IMR-90 (cell line): Measurements from ENCODE around the gene LINC00305. TPM values are rescaled to one million over a fixed set of nuclear protein-coding genes. Genes with fewer than 3 reads are reported as not detected.

Source experiments
- ATAC-seq: fragments of 200-7000 bp; cut with Tn5 transposase; 2 replicates; pipeline ENCODE4 v1.9.1; 2020; ENCODE audit warnings: low read depth, mild to moderate bottlenecking, moderate library complexity
- BruUV-seq: library from RNA; stranded (reverse); fragments of 400-500 nt; replicated peaks from 2 replicates; lab custom pipeline; 2021; lab: Mats Ljungman, UMichigan
- CTCF ChIA-PET: fragments of 300-600 bp; formaldehyde crosslinking; extraction: SDS; loops from one replicate; lab custom pipeline; 2021; ENCODE audit warnings: antibody characterized with exemption; lab: Yijun Ruan, JAX
- POLR2A ChIA-PET: fragments of 300-600 bp; sonication (Branson Sonifier 250); formaldehyde crosslinking; loops from one replicate; lab custom pipeline; 2022; ENCODE audit warnings: antibody characterized with exemption; ENCODE audit not compliant: unreplicated experiment; lab: Charles Lee
- DNase-seq: peaks from one replicate; pipeline ENCODE4 v3.0.0; 2013
- H2AFZ ChIP-seq: replicated peaks from 2 replicates; pipeline ENCODE3; 2013; ENCODE audit warnings: low read length, mild to moderate bottlenecking; ENCODE audit not compliant: poor library complexity
- H2AK5ac ChIP-seq: 2 replicates; pipeline ENCODE4 v1.6.1; 2013; ENCODE audit warnings: low read depth, low read length, inconsistent platforms
- H2AK9ac ChIP-seq: replicated peaks from 2 replicates; pipeline ENCODE3; 2013; ENCODE audit warnings: mild to moderate bottlenecking, low read depth, low read length, moderate library complexity; ENCODE audit not compliant: poor library complexity
- H2BK120ac ChIP-seq: 2 replicates; pipeline ENCODE4 v1.6.1; 2013; ENCODE audit warnings: low read depth, low read length, inconsistent platforms
- H2BK15ac ChIP-seq: 3 replicates; pipeline ENCODE4 v1.6.1; 2013; ENCODE audit warnings: low read depth, low read length, inconsistent platforms
- H2BK20ac ChIP-seq: 2 replicates; pipeline ENCODE4 v1.6.1; 2013; ENCODE audit warnings: low read depth, mild to moderate bottlenecking, inconsistent platforms, low read length, moderate library complexity
- H2BK5ac ChIP-seq: 2 replicates; pipeline ENCODE4 v1.6.1; 2013; ENCODE audit warnings: mild to moderate bottlenecking, low read depth, low read length, inconsistent platforms; ENCODE audit not compliant: poor library complexity, severe bottlenecking
- H3K14ac ChIP-seq: replicated peaks from 2 replicates; pipeline ENCODE4 v1.6.1; 2013; ENCODE audit warnings: low read depth, low read length, inconsistent platforms
- H3K18ac ChIP-seq: 2 replicates; pipeline ENCODE4 v1.6.1; 2013; ENCODE audit warnings: low read depth, low read length, control low read depth
- H3K23ac ChIP-seq: 2 replicates; pipeline ENCODE4 v1.6.1; 2013; ENCODE audit warnings: low read depth, low read length, inconsistent platforms
- H3K27ac ChIP-seq: 2 replicates; pipeline ENCODE4 v1.5.1; 2013; ENCODE audit warnings: mild to moderate bottlenecking, control low read depth, low read length; ENCODE audit not compliant: insufficient read depth
- H3K27me3 ChIP-seq: 2 replicates; pipeline ENCODE4 v1.6.1; 2013; ENCODE audit warnings: low read length; ENCODE audit not compliant: control insufficient read depth, insufficient read depth
- H3K36me3 ChIP-seq: 2 replicates; pipeline ENCODE4 v1.6.1; 2013; ENCODE audit warnings: low read length, mixed read lengths; ENCODE audit not compliant: control insufficient read depth, insufficient read depth
- H3K4ac ChIP-seq: 2 replicates; pipeline ENCODE4 v1.6.1; 2013; ENCODE audit warnings: low read depth, low read length, inconsistent platforms
- H3K4me1 ChIP-seq: 2 replicates; pipeline ENCODE4 v1.6.1; 2013; ENCODE audit warnings: low read length, mixed read lengths; ENCODE audit not compliant: control insufficient read depth, insufficient read depth
- H3K4me2 ChIP-seq: 2 replicates; pipeline ENCODE4 v1.6.1; 2013; ENCODE audit warnings: low read depth, mild to moderate bottlenecking, control low read depth, low read length, moderate library complexity
- H3K4me3 ChIP-seq: 2 replicates; pipeline ENCODE4 v1.5.1; 2013; ENCODE audit warnings: low read depth, mild to moderate bottlenecking, control low read depth, low read length, moderate library complexity; ENCODE audit not compliant: insufficient read depth
- H3K56ac ChIP-seq: 2 replicates; pipeline ENCODE4 v1.6.1; 2013; ENCODE audit warnings: low read length, inconsistent platforms; ENCODE audit not compliant: insufficient read depth; ENCODE audit errors: extremely low read depth
- H3K79me1 ChIP-seq, 2 experiments: 2 replicates each; pipeline ENCODE4 v1.6.1; 2013; ENCODE audit warnings: low read length in 2 of 2, inconsistent platforms in 1 of 2, low read depth in 1 of 2
- H3K9ac ChIP-seq: 2 replicates; pipeline ENCODE4 v1.6.1; 2013; ENCODE audit warnings: low read depth, low read length, control low read depth
- H3K9me1 ChIP-seq: 2 replicates; pipeline ENCODE4 v1.6.1; 2013; ENCODE audit warnings: low read length, inconsistent platforms; ENCODE audit not compliant: insufficient read depth
- H3K9me3 ChIP-seq: 2 replicates; pipeline ENCODE4 v1.6.1; 2013; ENCODE audit warnings: low read length; ENCODE audit not compliant: control insufficient read depth, insufficient read depth
- H4K20me1 ChIP-seq: 2 replicates; pipeline ENCODE4 v1.6.1; 2013; ENCODE audit warnings: low read length, inconsistent platforms; ENCODE audit not compliant: insufficient read depth
- H4K5ac ChIP-seq: 2 replicates; pipeline ENCODE4 v1.6.1; 2013; ENCODE audit warnings: mild to moderate bottlenecking, low read depth, low read length, control low read depth
- H4K8ac ChIP-seq, 2 experiments: 2 replicates each; pipeline ENCODE4 v1.6.1; 2013; ENCODE audit warnings: low read depth in 2 of 2, low read length in 2 of 2, control low read depth in 1 of 2, inconsistent platforms in 1 of 2
- H4K91ac ChIP-seq: 2 replicates; pipeline ENCODE4 v1.6.1; 2013; ENCODE audit warnings: low read depth, low read length, inconsistent platforms; ENCODE audit not compliant: insufficient read depth
- BHLHE40 ChIP-seq: fragments of 150-350 bp; IDR thresholded peaks from 2 replicates; pipeline ENCODE4 v1.6.1; 2016; ENCODE audit warnings: mild to moderate bottlenecking, low read depth, low read length
- CEBPB ChIP-seq: IDR thresholded peaks from 2 replicates; pipeline ENCODE4 v1.6.1; 2012; ENCODE audit warnings: low read depth, low read length, improper control_type of control experiment
- CHD1 ChIP-seq: IDR thresholded peaks from 2 replicates; pipeline ENCODE4 v1.6.1; 2012; ENCODE audit warnings: low read depth, low read length, improper control_type of control experiment
- CTCF ChIP-seq: conservative IDR thresholded peaks from 2 replicates; pipeline ENCODE4 v1.5.1; 2012; ENCODE audit warnings: mild to moderate bottlenecking, low read depth, low read length, improper control_type of control experiment
- ELK1 ChIP-seq: fragments of 150-350 bp; IDR thresholded peaks from 2 replicates; pipeline ENCODE4 v1.6.1; 2016; ENCODE audit warnings: low read depth, mild to moderate bottlenecking, low read length, moderate library complexity, borderline replicate concordance
- FOS ChIP-seq: fragments of 150-350 bp; IDR thresholded peaks from 2 replicates; pipeline ENCODE4 v1.6.1; 2016; ENCODE audit warnings: low read depth, low read length
- MAFK ChIP-seq: IDR thresholded peaks from 2 replicates; pipeline ENCODE4 v1.6.1; 2012; ENCODE audit warnings: low read depth, low read length, improper control_type of control experiment
- MAZ ChIP-seq: IDR thresholded peaks from 2 replicates; pipeline ENCODE4 v1.6.1; 2012; ENCODE audit warnings: low read depth, mild to moderate bottlenecking, low read length, improper control_type of control experiment, moderate library complexity, borderline replicate concordance
- MXI1 ChIP-seq: IDR thresholded peaks from 2 replicates; pipeline ENCODE4 v1.6.1; 2012; ENCODE audit warnings: low read depth, mild to moderate bottlenecking, low read length, moderate library complexity, borderline replicate concordance
- NFE2L2 ChIP-seq: fragments of 150-350 bp; IDR thresholded peaks from 2 replicates; pipeline ENCODE4 v1.6.1; 2016; ENCODE audit warnings: low read depth, mild to moderate bottlenecking, low read length
- POLR2A ChIP-seq: IDR thresholded peaks from 2 replicates; pipeline ENCODE4 v1.6.1; 2012; ENCODE audit warnings: mild to moderate bottlenecking, low read depth, low read length
- RAD21 ChIP-seq: IDR thresholded peaks from 2 replicates; pipeline ENCODE4 v1.6.1; 2012; ENCODE audit warnings: low read length, improper control_type of control experiment
- RCOR1 ChIP-seq: IDR thresholded peaks from 2 replicates; pipeline ENCODE4 v1.6.1; 2012; ENCODE audit warnings: mild to moderate bottlenecking, low read length, improper control_type of control experiment; ENCODE audit not compliant: insufficient replicate concordance
- RFX5 ChIP-seq: IDR thresholded peaks from 2 replicates; pipeline ENCODE4 v1.8.0; 2012; ENCODE audit warnings: low read depth, mild to moderate bottlenecking, low read length, moderate library complexity
- SMC3 ChIP-seq: fragments of 150-350 bp; IDR thresholded peaks from 2 replicates; pipeline ENCODE4 v1.6.1; 2016; ENCODE audit warnings: low read depth, mild to moderate bottlenecking, antibody characterized with exemption, low read length, moderate library complexity
- USF2 ChIP-seq: fragments of 150-350 bp; IDR thresholded peaks from 2 replicates; pipeline ENCODE4 v1.6.1; 2017; ENCODE audit warnings: mild to moderate bottlenecking, antibody characterized with exemption, low read length, low read depth
- WGBS, 2 experiments: methylation state at CpG; one replicate each; pipeline versions ENCODE4 v1.1.5 to v1.1.7; 2013; ENCODE audit warnings: missing lambda C conversion rate in 2 of 2; ENCODE audit not compliant: insufficient read length in 1 of 2; ENCODE audit errors: extremely low coverage in 2 of 2; 5-methylcytosine and 5-hydroxymethylcytosine counted together
- dilution Hi-C: fragments of 300-500 bp; cut with HindIII; formaldehyde crosslinking; loops from one replicate; pipeline ENCODE4 v1.14.3; 2018; ENCODE audit warnings: low sequenced_read_pairs; ENCODE audit not compliant: unreplicated experiment
- in situ Hi-C: fragments of 300-500 bp; cut with MboI; formaldehyde crosslinking; loops from 3 replicates; pipeline ENCODE4 v1.14.3; 2019; ENCODE audit warnings: low sequenced_read_pairs, inconsistent platforms, mixed read lengths
- intact Hi-C: fragments of 100-400 bp; cut with micrococcal nuclease; formaldehyde crosslinking; loops from 2 replicates; pipeline ENCODE4 v1.10.0; 2022
- polyA plus RNA-seq, 3 experiments: library from polyadenylated mRNA; depleted of rRNA; stranded (reverse); fragments of >200 nt; gene quantifications; 2 replicates each; pipeline ENCODE4 v1.2.3, GENCODE V29; 2012; ENCODE audit warnings: low replicate concordance in 1 of 3
- total RNA-seq: library from RNA; depleted of rRNA; stranded (reverse); fragments of >200 nt; gene quantifications from 2 replicates; pipeline ENCODE4 v1.2.3, GENCODE V29; 2012

LINC00305 gene
- total and polyA plus RNA-seq, 2 of the 4 experiments (the other 2 are of a cell fraction) = not detected

- no peaks in the 10 kb centered on the region for H3K36me3 ChIP-seq
- no peak overlapping the region for H4K5ac ChIP-seq
- no peak overlapping the region for H2BK120ac ChIP-seq
- no TSS peak for BruUV-seq
- no peak overlapping the region for H3K9ac ChIP-seq
- in situ Hi-C loops = no loop called here
- no peak overlapping the region for H2BK15ac ChIP-seq
- H3K14ac ChIP-seq = no peak overlapping the region
- H2AK5ac ChIP-seq = no peak overlapping the region
- no peak overlapping the region for H3K27ac ChIP-seq
- H3K4me2 ChIP-seq = no peak overlapping the region
- ATAC-seq (no peak), DNase-seq (no peak)
- H3K27me3 ChIP-seq = no peaks in the 10 kb centered on the region
- WGBS, 2 experiments = no CpG with 5 or more reads among the region's 1 CpG
- H3K4me1 ChIP-seq = no peaks in the 10 kb centered on the region
- dilution Hi-C loops = no loop called here
- TF ChIP-seq USF2 = no peak
- no peak for TF ChIP-seq ELK1
- TF ChIP-seq RFX5 = no peak
- no peak for TF ChIP-seq CEBPB
- no peak for TF ChIP-seq RAD21
- no peak for TF ChIP-seq FOS
- TF ChIP-seq SMC3 = no peak
- no peak for TF ChIP-seq MAZ
- TF ChIP-seq MXI1 = no peak
- TF ChIP-seq CHD1 = no peak
- no peak for TF ChIP-seq CTCF
- no peak for TF ChIP-seq MAFK
- no peak for TF ChIP-seq BHLHE40
- TF ChIP-seq NFE2L2 = no peak
- TF ChIP-seq RCOR1 = no peak
- no peak for TF ChIP-seq POLR2A
- POLR2A ChIA-PET = no interaction called here
- no peak overlapping the region for H4K91ac ChIP-seq
- no peak overlapping the region for H3K23ac ChIP-seq
- no peak overlapping the region for H3K56ac ChIP-seq
- H3K9me1 ChIP-seq = no peaks in the 10 kb centered on the region
- H2BK5ac ChIP-seq = no peak overlapping the region
- intact Hi-C loops = no loop called here
- no peaks in the 10 kb centered on the region for H4K20me1 ChIP-seq
- H2AFZ ChIP-seq = no peak overlapping the region
- H4K8ac ChIP-seq = no peak overlapping the region
- H3K9me3 ChIP-seq = peaks cover 2% of the 10 kb centered on the region; the same call in 1 of the 2 replicates
- H2BK20ac ChIP-seq = no peak overlapping the region
- H3K4me3 ChIP-seq = no peak overlapping the region
- no peak overlapping the region for H3K4ac ChIP-seq
- no peak overlapping the region for H3K18ac ChIP-seq
- H2AK9ac ChIP-seq = no peak overlapping the region
- no peaks in the 10 kb centered on the region for H3K79me1 ChIP-seq
- CTCF ChIA-PET = no interaction called here
These were observed 53.8 kb downstream of the LINC00305 start for GRCh38 chr18:64095056-64095455.
